ENCODE data around the gene CMSS1. TPM values are rescaled to one million over a fixed set of nuclear protein-coding genes. Genes with fewer than 3 reads are reported as not detected.

Gene CMSS1
- total and polyA plus RNA-seq, 2 of the 13 experiments (the other 11 are each of a cell fraction or from before 2014, with no cell fraction given), result 6.4 to 48.7 TPM

DNA sequence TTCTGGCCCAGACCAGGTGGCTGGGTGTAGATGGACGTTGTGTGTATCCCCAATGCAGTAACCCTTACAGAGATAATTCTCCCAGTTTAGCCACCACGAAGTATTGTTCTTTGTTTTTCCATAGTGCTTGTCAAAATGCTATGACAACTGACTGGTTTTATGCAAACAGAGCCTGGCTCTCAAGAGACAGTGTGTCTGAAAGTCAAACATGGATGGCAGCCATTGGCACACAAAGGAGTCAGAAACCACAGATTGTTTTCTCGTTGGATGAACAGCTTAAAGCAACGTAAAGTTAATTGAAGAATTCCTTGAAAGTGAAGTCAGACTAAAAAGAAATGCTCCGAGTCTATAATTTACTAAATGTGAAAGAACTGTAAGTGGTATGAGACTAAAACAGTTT, 205.5 kb downstream of the CMSS1 start (continued):
- TF ChIP-seq SOX13 (IDR thresholded peaks at IDR 0.05), result no peak
- TF ChIP-seq SOX13 (CRISPR knock-in tag; conservative IDR thresholded peaks at IDR 0.05 in 1 of 2, IDR thresholded peaks at IDR 0.05 in 1 of 2), result peak in 1 of 2 experiments; percentile 88; a peak in 2 of 4 replicates
- peak; percentile 68 for TF ChIP-seq RFX1 (IDR thresholded peaks at IDR 0.05)
- TF ChIP-seq, protein P1, sequence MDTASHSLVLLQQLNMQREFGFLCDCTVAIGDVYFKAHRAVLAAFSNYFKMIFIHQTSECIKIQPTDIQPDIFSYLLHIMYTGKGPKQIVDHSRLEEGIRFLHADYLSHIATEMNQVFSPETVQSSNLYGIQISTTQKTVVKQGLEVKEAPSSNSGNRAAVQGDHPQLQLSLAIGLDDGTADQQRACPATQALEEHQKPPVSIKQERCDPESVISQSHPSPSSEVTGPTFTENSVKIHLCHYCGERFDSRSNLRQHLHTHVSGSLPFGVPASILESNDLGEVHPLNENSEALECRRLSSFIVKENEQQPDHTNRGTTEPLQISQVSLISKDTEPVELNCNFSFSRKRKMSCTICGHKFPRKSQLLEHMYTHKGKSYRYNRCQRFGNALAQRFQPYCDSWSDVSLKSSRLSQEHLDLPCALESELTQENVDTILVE (CRISPR knock-in tag; IDR thresholded peaks at IDR 0.05), result no peak
- peak; percentile 51; the same call in 1 of the 2 replicates for TF ChIP-seq SOX5 (CRISPR knock-in tag; IDR thresholded peaks at IDR 0.05; ENCODE audit: borderline replicate concordance)

DNA sequence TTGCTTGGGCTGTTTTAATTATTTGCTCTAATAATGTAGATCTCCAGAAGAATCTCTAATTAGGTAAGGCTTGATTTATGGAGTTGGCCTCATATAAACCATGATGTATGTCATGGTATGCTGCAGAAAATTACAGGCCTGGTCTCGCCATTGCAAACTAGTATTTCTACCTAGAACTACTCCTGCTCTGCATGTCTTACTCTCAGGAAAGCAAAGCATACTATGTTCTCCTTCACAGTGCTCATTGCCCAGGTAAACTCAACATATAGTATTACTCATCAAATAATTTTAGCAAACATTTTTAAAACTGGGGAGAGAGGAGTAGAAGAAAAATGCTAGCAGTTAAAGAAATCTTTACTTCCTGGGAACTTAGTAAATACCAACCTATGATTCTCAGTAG, 205.9 kb downstream of the CMSS1 start:
- peaks cover 34% of the 10 kb centered on the region for H3K4me1 ChIP-seq (ENCODE audit: insufficient read depth, low read length)
- in situ Hi-C loops (cut with HindIII; ENCODE audit: extremely low pct_ligation_motif_present, low pct_unique_long_range_greater_than_20kb), result no loop called here

More for the DNA sequence above, 205.9 kb downstream of the CMSS1 start:
- intact Hi-C loops (cut with micrococcal nuclease; ENCODE audit: unreplicated experiment), result no loop called here
- no TSS peak for BruUV-seq (replicated peaks)
- Histone ChIP-seq H3K27me3 (ENCODE audit: control insufficient read depth in 1 of 2, insufficient read depth in 2 of 2, low read length in 2 of 2) (no peaks in the 10 kb centered on the region), H3K36me3 (replicated peaks in 1 of 2; ENCODE audit: control insufficient read depth in 1 of 2, insufficient read depth in 2 of 2, low read length in 2 of 2) (no peaks in the 10 kb centered on the region; a peak in 1 of 5 replicates), H3K79me2 (ENCODE audit: insufficient read depth, low read length) (no peaks in the 10 kb centered on the region), H3K4me3 (replicated peaks in 1 of 3; ENCODE audit: insufficient read depth in 1 of 3, low read depth in 2 of 3, low read length in 3 of 3) (no peak overlapping the region), H3K9me3 (ENCODE audit: low read length) (no peaks in the 10 kb centered on the region), H4K20me1 (ENCODE audit: insufficient read depth, low read length) (no peaks in the 10 kb centered on the region), H3K9ac (ENCODE audit: insufficient read depth, low read depth, low read length) (peak overlapping the region; percentile 15), H2AFZ (ENCODE audit: low read length) (no peak overlapping the region), H3K27ac (ENCODE audit: extremely low read length, insufficient read depth, low read length) (peak overlapping the region; percentile 38), H3K4me2 (ENCODE audit: low read depth, low read length) (no peak overlapping the region)
- ChIA-PET POLR2A (interaction anchor here (1.0 to 1.3 kb wide), 2 partner anchors 19 to 52 kb away, joined by 3 read pairs; no protein-coding TSS in a partner anchor), CTCF (ENCODE audit: low intra/inter-chr PET ratio, low total read pairs) (no interaction called here)
- 100% methylated on average over 1 of the region's 1 CpG for WGBS (ENCODE audit: low lambda C conversion rate)
- no peak for DNase-seq (ENCODE audit: low spot score)
- FAIRE-seq, result no peak
- ATAC-seq, result no peak
- TF ChIP-seq NRL (CRISPR knock-in tag; IDR thresholded peaks at IDR 0.05; ENCODE audit: borderline replicate concordance), result no peak
- TF ChIP-seq ZNF562 (CRISPR knock-in tag; IDR thresholded peaks at IDR 0.05; ENCODE audit: borderline replicate concordance), result no peak
- no peak for TF ChIP-seq ZNF264 (CRISPR knock-in tag; IDR thresholded peaks at IDR 0.05)
- TF ChIP-seq, protein P2, sequence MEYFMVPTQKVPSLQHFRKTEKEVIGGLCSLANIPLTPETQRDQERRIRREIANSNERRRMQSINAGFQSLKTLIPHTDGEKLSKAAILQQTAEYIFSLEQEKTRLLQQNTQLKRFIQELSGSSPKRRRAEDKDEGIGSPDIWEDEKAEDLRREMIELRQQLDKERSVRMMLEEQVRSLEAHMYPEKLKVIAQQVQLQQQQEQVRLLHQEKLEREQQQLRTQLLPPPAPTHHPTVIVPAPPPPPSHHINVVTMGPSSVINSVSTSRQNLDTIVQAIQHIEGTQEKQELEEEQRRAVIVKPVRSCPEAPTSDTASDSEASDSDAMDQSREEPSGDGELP (IDR thresholded peaks at IDR 0.05; ENCODE audit: borderline replicate concordance, low read depth), result no peak
- TF ChIP-seq TRIM24 (CRISPR knock-in tag; IDR thresholded peaks at IDR 0.05), result no peak
- TF ChIP-seq KDM6A (CRISPR knock-in tag; IDR thresholded peaks at IDR 0.05; ENCODE audit: low read depth), result no peak
- no peak for TF ChIP-seq SMC3 (IDR thresholded peaks at IDR 0.05; ENCODE audit: low read length)
- TF ChIP-seq CHD4 (IDR thresholded peaks at IDR 0.05; ENCODE audit: borderline replicate concordance, low read length), result no peak
- TF ChIP-seq, protein P3, sequence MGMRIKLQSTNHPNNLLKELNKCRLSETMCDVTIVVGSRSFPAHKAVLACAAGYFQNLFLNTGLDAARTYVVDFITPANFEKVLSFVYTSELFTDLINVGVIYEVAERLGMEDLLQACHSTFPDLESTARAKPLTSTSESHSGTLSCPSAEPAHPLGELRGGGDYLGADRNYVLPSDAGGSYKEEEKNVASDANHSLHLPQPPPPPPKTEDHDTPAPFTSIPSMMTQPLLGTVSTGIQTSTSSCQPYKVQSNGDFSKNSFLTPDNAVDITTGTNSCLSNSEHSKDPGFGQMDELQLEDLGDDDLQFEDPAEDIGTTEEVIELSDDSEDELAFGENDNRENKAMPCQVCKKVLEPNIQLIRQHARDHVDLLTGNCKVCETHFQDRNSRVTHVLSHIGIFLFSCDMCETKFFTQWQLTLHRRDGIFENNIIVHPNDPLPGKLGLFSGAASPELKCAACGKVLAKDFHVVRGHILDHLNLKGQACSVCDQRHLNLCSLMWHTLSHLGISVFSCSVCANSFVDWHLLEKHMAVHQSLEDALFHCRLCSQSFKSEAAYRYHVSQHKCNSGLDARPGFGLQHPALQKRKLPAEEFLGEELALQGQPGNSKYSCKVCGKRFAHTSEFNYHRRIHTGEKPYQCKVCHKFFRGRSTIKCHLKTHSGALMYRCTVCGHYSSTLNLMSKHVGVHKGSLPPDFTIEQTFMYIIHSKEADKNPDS (CRISPR knock-in tag; IDR thresholded peaks at IDR 0.05), result no peak
- no peak for TF ChIP-seq ZNF768 (CRISPR knock-in tag; IDR thresholded peaks at IDR 0.05)
- TF ChIP-seq PHB2 (IDR thresholded peaks at IDR 0.05; ENCODE audit: partially characterized antibody), result no peak
- no peak for TF ChIP-seq ZSCAN25 (CRISPR knock-in tag; IDR thresholded peaks at IDR 0.05)
- TF ChIP-seq ZBTB42 (CRISPR knock-in tag; IDR thresholded peaks at IDR 0.05), result no peak
- no peak for TF ChIP-seq ZNF615 (CRISPR knock-in tag; IDR thresholded peaks at IDR 0.05; ENCODE audit: borderline replicate concordance)

All from HepG2 (cell line).